Measurements from ENCODE around the gene VPS26C.
"Not testable (repeated sequence)": the region's sequence is repeated elsewhere in the genome, so short reads cannot be mapped to it uniquely, and the experiment has no call there.

Gene VPS26C

GRCh38 chr21:37227071-37228002 lies 39.8 kb downstream of the VPS26C start:
- DNase-seq: no peak

DNA sequence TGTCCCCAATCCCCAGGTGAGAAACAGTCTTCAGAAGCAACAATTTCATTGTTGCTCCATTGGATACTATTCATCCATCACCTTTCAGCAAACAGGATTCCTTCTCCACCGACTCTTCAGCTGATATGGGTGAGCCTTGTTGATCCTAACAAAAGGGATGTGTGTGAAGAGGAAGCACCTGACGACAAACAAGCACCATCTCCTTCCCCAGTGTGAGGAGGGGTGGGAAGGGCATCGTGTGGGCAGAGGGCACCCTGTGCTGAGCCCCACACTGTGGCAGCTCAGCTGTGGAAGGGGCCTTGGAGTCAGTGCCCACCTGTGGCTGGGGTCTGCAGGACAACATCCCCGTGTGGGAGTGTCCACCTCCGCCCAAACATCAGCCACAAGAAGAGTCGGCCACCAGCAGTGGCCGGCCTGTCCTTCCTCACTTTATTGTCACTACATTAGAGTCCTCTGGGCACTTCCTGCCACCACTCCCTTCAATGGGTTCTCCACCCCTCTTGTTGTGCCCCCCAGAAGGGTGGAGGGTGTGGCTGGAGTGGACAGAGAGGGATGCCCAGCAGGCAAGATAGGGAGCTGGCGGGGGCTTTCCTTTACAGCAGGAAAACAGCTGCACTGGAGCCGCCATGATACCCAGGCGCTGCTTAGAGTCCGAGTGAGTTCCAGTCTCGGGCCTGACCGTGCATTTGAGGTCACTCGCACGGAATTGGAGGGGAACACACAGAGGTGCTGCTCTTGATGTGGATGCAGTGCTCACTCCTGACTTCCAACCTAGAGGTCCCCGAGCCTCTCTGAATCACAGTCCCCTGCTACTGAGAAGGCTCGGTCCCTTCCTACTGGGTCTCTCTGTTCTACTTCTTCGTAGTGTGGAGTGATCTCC lies 40.9 kb downstream of the VPS26C start:
- no peak for DNase-seq

- DNase-seq: no peak
Observed at GRCh38 chr21:37224861-37225839, 42.0 kb downstream of the VPS26C start.

DNA sequence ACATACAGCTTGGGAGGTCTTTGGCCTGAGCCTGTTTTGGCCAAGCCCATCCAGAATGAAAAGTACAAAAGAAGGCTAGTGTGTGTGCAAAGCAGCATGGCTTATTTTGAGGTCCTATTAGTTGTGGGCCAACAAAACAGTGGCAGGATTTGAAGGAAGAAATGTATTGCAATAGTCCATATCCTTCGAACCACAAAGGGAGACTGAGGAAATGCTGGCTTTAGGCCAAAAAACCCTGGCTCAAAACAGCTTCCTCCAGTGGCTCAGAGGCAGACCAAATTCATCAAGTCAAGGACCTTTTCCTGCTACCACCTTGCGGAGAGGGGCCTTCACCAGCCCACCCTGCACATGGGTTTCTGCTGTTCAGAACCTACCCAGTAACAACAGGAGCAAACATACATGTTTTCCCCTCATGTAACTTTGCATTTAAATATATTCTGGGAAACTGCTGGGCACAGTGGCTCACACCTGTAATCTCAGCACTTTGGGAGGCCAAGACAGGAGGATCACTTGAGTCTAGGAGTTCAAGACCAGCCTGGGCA lies 43.3 kb downstream of the VPS26C start:
- no peak for DNase-seq

GRCh38 chr21:37222248-37222647 lies 44.9 kb downstream of the VPS26C start:
- DNase-seq: not testable (repeated sequence)

- DNase-seq: peak; percentile 91
Observed at GRCh38 chr21:37220981-37221664, 46.0 kb downstream of the VPS26C start.

DNA sequence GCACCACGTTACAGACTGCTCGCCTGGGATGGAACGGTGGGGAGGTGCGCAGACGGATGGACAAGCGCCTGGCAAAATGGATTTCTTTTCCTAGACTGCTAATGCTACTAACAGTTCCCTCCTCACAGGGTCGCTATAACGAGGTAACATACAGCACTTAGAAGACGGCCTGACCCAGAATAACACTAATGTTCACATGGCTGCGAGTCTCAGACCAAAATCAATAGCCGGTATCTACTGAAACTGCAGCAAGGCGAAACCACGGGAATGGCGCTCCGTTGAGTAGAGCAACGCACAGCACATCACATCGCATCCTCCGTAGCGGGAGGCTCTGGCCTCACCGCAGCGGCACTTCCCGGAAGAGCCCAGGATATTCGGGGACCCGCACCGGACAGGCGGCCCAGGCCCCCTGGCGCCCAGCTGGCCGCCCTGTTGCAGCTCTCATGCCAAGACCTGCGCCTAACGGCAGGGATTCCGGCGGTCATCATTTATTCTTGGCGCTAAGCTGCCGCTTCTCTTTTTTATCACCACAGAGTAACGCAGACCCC lies 46.6 kb downstream of the VPS26C start:
- peak; percentile 38 for DNase-seq

GRCh38 chr21:37219761-37220432 lies 47.2 kb downstream of the VPS26C start:
- peak; percentile 20 for DNase-seq

- DNase-seq: no peak
Observed at GRCh38 chr21:37214952-37215351, 52.2 kb downstream of the VPS26C start.

DNA sequence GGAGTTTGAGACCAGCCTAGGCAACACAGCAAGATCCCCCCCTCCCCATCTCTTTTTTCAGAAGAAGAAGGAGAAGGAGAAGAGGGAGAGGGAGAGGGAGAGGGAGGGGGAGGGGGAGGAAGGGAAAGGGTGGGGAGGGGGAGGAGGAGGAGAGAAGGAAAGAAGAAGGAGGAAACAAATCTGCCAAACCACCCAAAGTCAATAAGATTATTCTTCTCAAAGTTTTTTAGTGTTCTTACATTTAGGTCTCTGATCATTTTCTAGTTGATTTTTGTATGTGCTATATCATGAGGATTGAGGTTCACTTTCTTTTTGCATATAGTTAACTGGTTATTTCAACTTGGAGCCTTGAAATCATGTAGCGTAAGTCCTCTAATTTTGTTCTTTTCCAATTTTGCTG lies 56.3 kb downstream of the VPS26C start:
- no peak for DNase-seq

DNA sequence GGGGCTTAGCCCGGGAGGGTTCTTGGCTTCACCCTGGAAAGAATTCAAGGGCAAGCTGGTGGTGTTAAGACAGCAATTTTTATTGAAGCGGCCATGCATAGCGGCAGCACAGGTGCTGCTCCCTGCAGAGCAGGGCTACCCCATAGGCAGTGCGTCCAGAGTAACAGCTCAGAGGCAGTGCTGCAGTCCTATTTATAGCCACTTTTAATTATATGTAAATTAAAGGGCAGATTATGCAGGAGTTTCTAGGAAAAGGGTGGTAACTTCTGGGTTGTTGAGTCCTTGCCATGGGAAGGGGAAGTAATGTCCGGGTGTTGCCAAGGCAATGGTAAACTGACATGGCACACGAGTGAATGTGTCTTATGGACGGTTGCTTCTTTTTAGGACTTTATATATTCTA lies 57.0 kb downstream of the VPS26C start:
- no peak for DNase-seq

DNA sequence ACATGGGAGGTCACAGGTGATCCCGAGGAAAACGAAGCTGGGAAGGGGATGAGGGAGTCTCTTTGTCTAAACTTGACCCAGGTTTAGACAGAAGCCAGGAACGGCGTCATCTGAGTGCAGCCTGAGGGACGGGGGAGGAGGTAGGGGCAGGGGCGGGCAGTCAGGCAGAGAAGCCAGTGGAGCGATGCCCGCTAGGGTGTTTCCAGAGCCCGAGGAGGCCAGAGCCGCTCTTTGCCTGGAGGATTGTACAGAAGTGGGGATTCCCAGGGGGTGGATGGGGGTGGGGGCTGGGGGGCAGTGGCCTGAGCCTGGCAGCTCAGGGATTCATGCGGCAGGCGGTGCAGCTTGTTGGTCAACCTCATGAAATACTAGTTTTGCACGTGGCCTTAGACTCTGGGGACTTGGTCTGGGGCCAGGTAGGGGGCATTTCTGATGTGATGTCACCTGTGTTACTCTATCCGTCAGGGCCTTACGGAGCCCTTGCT lies 58.4 kb downstream of the VPS26C start:
- no peak for DNase-seq

GRCh38 chr21:37208056-37208721 lies 58.9 kb downstream of the VPS26C start:
- no peak for DNase-seq

- no peak for DNase-seq
Observed at GRCh38 chr21:37207441-37208009, 59.6 kb downstream of the VPS26C start.

DNA sequence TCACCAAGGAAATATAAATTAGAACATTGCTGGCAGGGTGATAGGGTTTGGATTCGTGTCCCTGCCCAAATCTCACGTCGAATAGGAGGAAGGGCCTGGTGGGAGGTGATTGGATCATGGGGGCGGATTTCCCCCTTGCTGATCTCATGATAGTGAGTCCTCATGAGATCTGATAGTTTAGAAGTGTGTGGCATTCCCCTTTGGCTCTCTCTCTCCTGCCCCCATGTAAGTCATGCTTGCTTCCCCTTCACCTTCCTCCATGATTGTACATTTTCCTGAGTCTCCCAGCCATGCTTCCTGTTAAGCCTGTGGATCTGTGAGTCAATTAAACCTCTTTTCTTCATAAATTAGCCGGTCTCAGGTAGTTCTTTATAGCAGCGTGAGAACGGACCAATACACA lies 60.6 kb downstream of the VPS26C start:
- DNase-seq: no peak

- DNase-seq: no peak
Observed at GRCh38 chr21:37204580-37204979, 62.6 kb downstream of the VPS26C start.

DNA sequence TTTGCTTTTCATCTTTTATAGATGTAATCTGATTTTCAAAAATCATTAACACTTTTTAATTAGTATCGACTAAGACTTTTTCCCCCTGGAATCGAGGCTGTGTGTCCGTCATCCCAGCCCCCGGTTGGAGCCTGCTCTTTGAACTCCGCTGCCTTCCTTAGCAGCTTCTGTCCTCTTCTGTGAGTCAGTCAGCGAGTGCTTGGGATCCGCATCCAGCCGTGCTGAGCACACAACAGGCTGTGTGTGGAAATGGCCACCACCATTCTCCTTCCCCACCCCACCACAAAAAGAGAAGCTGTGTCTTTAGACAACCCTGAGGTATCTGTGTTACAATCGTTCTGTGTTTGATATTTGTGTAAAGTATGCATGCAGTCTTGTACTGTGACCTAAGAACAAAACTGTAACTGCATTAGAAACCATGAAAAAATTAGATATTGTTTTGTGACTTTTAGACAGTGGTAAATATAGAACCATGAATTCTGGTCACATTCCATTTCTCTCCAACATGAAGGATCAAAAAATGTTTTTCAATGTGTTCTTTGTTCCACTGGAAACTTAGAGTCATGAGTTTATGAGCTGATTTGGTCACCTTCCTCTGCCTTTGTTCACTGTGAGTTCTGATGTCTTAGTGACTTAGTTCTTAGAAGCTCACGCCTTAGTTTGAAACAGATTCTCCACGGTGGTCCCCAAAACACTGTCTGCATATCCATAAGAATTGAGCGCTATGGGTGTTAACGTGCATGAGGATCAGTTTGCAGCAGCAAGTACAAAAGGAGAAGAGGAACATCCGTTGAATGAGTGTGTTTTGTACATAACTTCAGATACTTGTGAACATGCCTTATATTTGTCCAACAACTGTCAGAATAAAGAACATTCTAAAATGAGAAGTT lies 64.7 kb downstream of the VPS26C start:
- DNase-seq: no peak
